HEK293 (cell line): ENCODE results near the gene NDUFS8.

Experiments
- BCL11B ChIP-seq: fragments of 450-650 bp; formaldehyde crosslinking; IDR thresholded peaks from 2 replicates; pipeline ENCODE4 v1.5.1; 2016; ENCODE audit warnings: low read depth, missing biosample characterization, missing genetic modification characterization
- GLI2 ChIP-seq: fragments of 450-650 bp; formaldehyde crosslinking; IDR thresholded peaks from 2 replicates; pipeline ENCODE4; 2017; ENCODE audit warnings: missing biosample characterization, missing genetic modification characterization, low read depth, borderline replicate concordance
- GLI4 ChIP-seq: fragments of 450-650 bp; formaldehyde crosslinking; IDR thresholded peaks from 2 replicates; pipeline ENCODE4 v1.5.1; 2016; ENCODE audit warnings: missing biosample characterization, missing genetic modification characterization
- GLIS2 ChIP-seq: fragments of 450-650 bp; formaldehyde crosslinking; IDR thresholded peaks from 2 replicates; pipeline ENCODE4 v1.5.1; 2016; ENCODE audit warnings: missing biosample characterization, missing genetic modification characterization
- HIC1 ChIP-seq: fragments of 450-650 bp; formaldehyde crosslinking; IDR thresholded peaks from 2 replicates; pipeline ENCODE4 v1.5.1; 2016; ENCODE audit warnings: missing biosample characterization, missing genetic modification characterization
- HOXA7 ChIP-seq: sonication (generic); formaldehyde crosslinking; IDR thresholded peaks from 2 replicates; pipeline ENCODE4 v1.8.1; 2022; ENCODE audit warnings: missing genetic modification reagents, borderline replicate concordance
- HOXD13 ChIP-seq: sonication (generic); formaldehyde crosslinking; IDR thresholded peaks from 2 replicates; pipeline ENCODE4 v1.8.0; 2022; ENCODE audit warnings: missing genetic modification reagents, borderline replicate concordance
- KLF1 ChIP-seq: fragments of 450-650 bp; formaldehyde crosslinking; IDR thresholded peaks from 2 replicates; pipeline ENCODE4 v1.5.1; 2016; ENCODE audit warnings: missing biosample characterization, missing genetic modification characterization
- PRDM6 ChIP-seq: fragments of 450-650 bp; formaldehyde crosslinking; IDR thresholded peaks from 2 replicates; pipeline ENCODE4 v1.5.1; 2017; ENCODE audit warnings: missing biosample characterization, missing genetic modification characterization
- RBAK ChIP-seq: fragments of 450-650 bp; formaldehyde crosslinking; IDR thresholded peaks from 2 replicates; pipeline ENCODE4 v1.5.1; 2016; ENCODE audit warnings: missing biosample characterization, missing genetic modification characterization
- SP2 ChIP-seq: fragments of 450-650 bp; formaldehyde crosslinking; IDR thresholded peaks from 2 replicates; pipeline ENCODE4 v1.5.1; 2016; ENCODE audit warnings: missing biosample characterization, missing genetic modification characterization
- YY2 ChIP-seq: fragments of 450-650 bp; formaldehyde crosslinking; IDR thresholded peaks from 2 replicates; pipeline ENCODE4 v1.5.1; 2016; ENCODE audit warnings: missing biosample characterization, missing genetic modification characterization
- ZBTB20 ChIP-seq: fragments of 450-650 bp; formaldehyde crosslinking; IDR thresholded peaks from 2 replicates; pipeline ENCODE4 v1.5.1; 2016; ENCODE audit warnings: missing biosample characterization, missing genetic modification characterization
- ZBTB26 ChIP-seq: fragments of 450-650 bp; formaldehyde crosslinking; optimal IDR thresholded peaks from 2 replicates; pipeline ENCODE3; 2016; ENCODE audit warnings: missing biosample characterization, mild to moderate bottlenecking, missing genetic modification characterization
- ZBTB48 ChIP-seq: fragments of 450-650 bp; formaldehyde crosslinking; IDR thresholded peaks from 2 replicates; pipeline ENCODE4 v1.5.1; 2016; ENCODE audit warnings: missing biosample characterization, missing genetic modification characterization
- ZEB2 ChIP-seq: fragments of 450-650 bp; formaldehyde crosslinking; IDR thresholded peaks from 2 replicates; pipeline ENCODE4 v1.5.1; 2016; ENCODE audit warnings: missing biosample characterization, missing genetic modification characterization
- ZFP69B ChIP-seq: fragments of 450-650 bp; formaldehyde crosslinking; IDR thresholded peaks from 2 replicates; pipeline ENCODE4 v1.5.1; 2016; ENCODE audit warnings: missing biosample characterization, missing genetic modification characterization
- ZNF138 ChIP-seq: fragments of 450-650 bp; formaldehyde crosslinking; IDR thresholded peaks from 2 replicates; pipeline ENCODE4 v1.5.1; 2016; ENCODE audit warnings: missing biosample characterization, missing genetic modification characterization, borderline replicate concordance
- ZNF174 ChIP-seq: fragments of 450-650 bp; formaldehyde crosslinking; IDR thresholded peaks from 2 replicates; pipeline ENCODE4 v1.5.0; 2017; ENCODE audit warnings: missing biosample characterization, mild to moderate bottlenecking, missing genetic modification characterization
- ZNF221 ChIP-seq: fragments of 450-650 bp; formaldehyde crosslinking; IDR thresholded peaks from 2 replicates; pipeline ENCODE4 v1.5.1; 2017; ENCODE audit warnings: missing biosample characterization, missing genetic modification characterization, borderline replicate concordance
- ZNF324 ChIP-seq: fragments of 450-650 bp; formaldehyde crosslinking; IDR thresholded peaks from 2 replicates; pipeline ENCODE4 v1.5.1; 2016; ENCODE audit warnings: missing biosample characterization, missing genetic modification characterization
- ZNF335 ChIP-seq: fragments of 450-650 bp; formaldehyde crosslinking; conservative IDR thresholded peaks from 2 replicates; pipeline ENCODE4 v1.5.1; 2016; ENCODE audit warnings: missing biosample characterization, missing genetic modification characterization
- ZNF341 ChIP-seq: fragments of 450-650 bp; formaldehyde crosslinking; IDR thresholded peaks from 2 replicates; pipeline ENCODE4; 2016; ENCODE audit warnings: low read depth, missing biosample characterization, missing genetic modification characterization
- ZNF518A ChIP-seq: fragments of 450-650 bp; formaldehyde crosslinking; conservative IDR thresholded peaks from 2 replicates; pipeline ENCODE4 v1.5.1; 2016; ENCODE audit warnings: low read depth, missing biosample characterization, missing genetic modification characterization
- ZNF664 ChIP-seq: fragments of 450-650 bp; formaldehyde crosslinking; IDR thresholded peaks from 2 replicates; pipeline ENCODE4 v1.5.1; 2016; ENCODE audit warnings: missing biosample characterization, missing genetic modification characterization
- ZNF701 ChIP-seq: fragments of 450-650 bp; formaldehyde crosslinking; IDR thresholded peaks from 2 replicates; pipeline ENCODE4 v1.5.1; 2016; ENCODE audit warnings: missing biosample characterization, missing genetic modification characterization
- ZNF76 ChIP-seq: fragments of 450-650 bp; formaldehyde crosslinking; IDR thresholded peaks from 2 replicates; pipeline ENCODE4; 2016; ENCODE audit warnings: low read depth, missing biosample characterization, missing genetic modification characterization, borderline replicate concordance
- ZNF830 ChIP-seq: fragments of 450-650 bp; IDR thresholded peaks from 2 replicates; pipeline ENCODE4 v1.5.0; 2018; ENCODE audit warnings: missing biosample characterization, missing genetic modification characterization, low read depth, mild to moderate bottlenecking, moderate library complexity
- ZSCAN30 ChIP-seq: fragments of 450-650 bp; IDR thresholded peaks from 2 replicates; pipeline ENCODE4 v1.5.1; 2018; ENCODE audit warnings: missing biosample characterization, mild to moderate bottlenecking, missing genetic modification characterization, moderate library complexity

NDUFS8 gene

GRCh38 chr11:68030318-68031143 lies at the start of gene NDUFS8 (continued):
- TF ChIP-seq ZBTB48 (tag by site-specific recombination) (0 out of 2 replicates have a peak, but pooled peaks have one; percentile 40), HOXA7 (CRISPR knock-in tag) (no peak; the same call in 1 of the 2 replicates), HOXD13 (CRISPR knock-in tag) (no peak), ZNF335 (tag by site-specific recombination) (peak; percentile 44; the same call in 1 of the 2 replicates), ZNF76 (tag by site-specific recombination) (no peak), GLI2 (tag by site-specific recombination) (no peak), ZNF518A (tag by site-specific recombination) (peak; percentile 59), RBAK (tag by site-specific recombination) (no peak), GLI4 (tag by site-specific recombination) (no peak), ZNF664 (tag by site-specific recombination) (no peak), PRDM6 (tag by site-specific recombination) (no peak), ZNF174 (no peak), HIC1 (no peak), SP2 (tag by site-specific recombination) (peak; percentile 96), ZNF324 (tag by site-specific recombination) (peak; percentile 41; the same call in 1 of the 2 replicates), GLIS2 (peak; percentile 49; the same call in 1 of the 2 replicates), ZEB2 (no peak), ZNF701 (tag by site-specific recombination) (no peak), BCL11B (tag by site-specific recombination) (no peak), ZSCAN30 (tag by site-specific recombination) (no peak; the same call in 1 of the 2 replicates), YY2 (tag by site-specific recombination) (peak; percentile 55; the same call in 1 of the 2 replicates), ZNF341 (peak; percentile 80), ZNF221 (tag by site-specific recombination) (no peak), ZFP69B (tag by site-specific recombination) (peak; percentile 96), KLF1 (tag by site-specific recombination) (peak; percentile 54), ZBTB26 (tag by site-specific recombination) (peak; percentile 61), ZNF138 (no peak), ZBTB20 (no peak), ZNF830 (tag by site-specific recombination) (no peak)
